ENCODE results near the gene CLIC4.

The CLIC4 gene

GRCh38 chr1:24825174-24825573, 79.9 kb downstream of the CLIC4 start:
- DNase-seq: peak; percentile 35

DNA sequence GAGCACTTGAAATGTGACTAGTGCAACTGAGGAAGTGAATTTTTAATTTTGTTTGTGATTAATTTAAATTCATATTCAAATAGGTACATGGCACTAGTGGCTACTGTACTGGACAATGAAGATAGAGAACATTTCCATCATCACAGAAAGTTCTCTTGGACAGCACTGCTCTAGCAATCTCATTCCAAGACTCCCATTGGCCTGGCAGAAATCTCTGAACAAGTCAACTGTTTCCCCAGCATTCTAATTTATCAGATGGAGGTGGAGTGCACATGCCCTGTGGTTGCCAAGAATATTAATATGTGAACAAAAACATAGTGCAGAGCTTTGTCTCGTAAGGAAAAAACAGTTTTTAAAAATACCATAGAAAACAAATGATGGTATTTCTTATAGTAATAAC, 81.3 kb downstream of the CLIC4 start:
- no peak for DNase-seq

DNA sequence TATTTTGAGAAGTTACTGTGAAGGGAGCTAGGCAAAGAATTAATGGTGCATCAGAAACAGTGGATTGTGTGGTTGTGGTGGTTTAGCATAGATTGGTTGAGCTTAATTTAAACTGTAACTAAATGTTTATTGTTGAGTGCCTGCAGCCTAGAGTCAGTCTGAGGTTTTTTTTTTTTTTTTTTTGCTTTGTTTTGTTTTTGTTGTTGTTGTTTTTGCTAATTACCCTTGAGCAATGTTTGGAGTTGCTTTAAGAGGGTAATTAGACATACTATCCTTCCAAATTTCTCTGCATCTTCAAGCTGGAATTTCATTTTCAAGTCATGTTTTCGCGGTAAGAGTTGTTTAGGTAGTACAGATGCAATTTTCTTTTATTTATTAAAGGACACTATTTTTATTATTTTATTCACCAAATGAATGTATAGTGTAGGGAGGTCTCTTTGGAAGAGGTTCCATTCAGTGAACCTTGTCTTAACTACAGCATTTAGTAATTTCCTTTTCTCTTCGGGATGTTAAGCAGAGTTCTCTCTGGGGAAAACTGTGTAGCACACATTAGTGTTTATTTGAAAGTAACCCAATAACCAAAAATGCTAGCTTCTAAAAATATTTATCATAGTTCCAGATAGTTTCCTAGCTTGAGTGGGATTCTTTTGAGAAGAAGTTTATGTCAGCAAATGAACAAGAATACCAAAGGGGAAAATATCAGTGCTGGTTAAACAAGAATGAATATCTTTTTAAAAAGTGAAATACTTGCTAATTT, 82.3 kb downstream of the CLIC4 start:
- peak; percentile 41 for DNase-seq

DNA sequence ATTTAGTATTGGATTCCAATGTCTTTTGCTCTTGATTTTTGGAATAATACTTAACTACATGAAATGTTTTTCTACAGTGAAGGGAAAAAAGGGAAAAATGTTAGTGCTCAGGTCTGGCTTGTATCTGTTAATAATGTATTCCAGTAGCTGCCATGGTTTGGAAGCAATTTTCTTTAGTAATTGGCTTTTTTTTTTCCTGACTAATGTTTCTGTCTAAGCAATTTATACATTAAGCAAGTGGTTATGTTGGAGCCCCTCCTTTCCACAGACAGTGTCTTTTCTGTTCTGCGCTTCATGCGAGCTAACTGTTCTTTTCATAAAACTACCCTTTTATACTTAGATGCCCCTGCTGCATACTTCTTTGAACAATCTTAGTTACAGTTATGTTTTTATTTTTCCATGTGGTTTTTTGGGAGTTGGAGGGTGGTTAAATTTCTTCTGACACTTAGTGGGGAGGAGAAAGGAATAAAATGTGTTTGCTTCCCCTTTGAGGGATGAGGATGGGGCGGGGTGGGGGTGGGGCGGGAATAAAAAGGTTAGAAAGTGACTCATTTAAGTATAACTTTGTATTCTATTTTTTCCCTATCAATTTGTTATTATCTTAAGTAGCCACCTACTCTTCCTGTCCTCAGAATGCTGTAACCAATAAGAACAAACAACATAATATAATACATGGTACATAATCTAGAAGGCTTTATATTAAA, 83.1 kb downstream of the CLIC4 start:
- DNase-seq: peak; percentile 66

- DNase-seq: peak; percentile 95
These were observed 83.6 kb downstream of the CLIC4 start for GRCh38 chr1:24828887-24829192.

DNA sequence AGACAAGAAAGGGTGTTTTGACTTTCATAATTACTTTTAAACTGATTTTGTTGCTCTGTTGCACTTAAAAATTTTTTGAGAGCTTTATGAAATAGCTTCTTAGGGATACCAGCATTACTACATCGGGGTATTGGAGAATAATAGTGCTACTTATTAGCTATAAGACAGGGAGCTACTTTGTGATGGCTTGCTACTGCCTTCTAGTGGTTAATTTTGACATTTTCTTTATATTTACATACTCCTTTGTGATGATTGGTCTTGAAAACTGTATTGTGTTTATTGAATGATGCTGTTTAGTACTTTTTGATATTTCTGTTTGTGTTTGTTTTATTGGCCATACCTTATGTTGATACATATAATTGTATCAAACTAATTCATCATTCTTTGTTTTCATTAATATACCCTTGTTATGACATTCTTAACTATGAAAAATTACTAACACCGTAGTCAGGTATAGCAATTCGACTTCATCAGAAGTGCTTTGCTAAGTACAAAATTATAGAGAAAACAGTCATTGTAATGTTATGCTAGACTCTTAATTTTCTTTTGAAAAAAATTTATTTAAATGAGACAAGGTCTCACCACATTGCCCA, 85.5 kb downstream of the CLIC4 start:
- DNase-seq: peak; percentile 61

GRCh38 chr1:24841593-24841992, 96.3 kb downstream of the CLIC4 start:
- no peak for DNase-seq

- no peak for DNase-seq
These were observed 101.4 kb downstream of the CLIC4 start for GRCh38 chr1:24846671-24847070.

DNA sequence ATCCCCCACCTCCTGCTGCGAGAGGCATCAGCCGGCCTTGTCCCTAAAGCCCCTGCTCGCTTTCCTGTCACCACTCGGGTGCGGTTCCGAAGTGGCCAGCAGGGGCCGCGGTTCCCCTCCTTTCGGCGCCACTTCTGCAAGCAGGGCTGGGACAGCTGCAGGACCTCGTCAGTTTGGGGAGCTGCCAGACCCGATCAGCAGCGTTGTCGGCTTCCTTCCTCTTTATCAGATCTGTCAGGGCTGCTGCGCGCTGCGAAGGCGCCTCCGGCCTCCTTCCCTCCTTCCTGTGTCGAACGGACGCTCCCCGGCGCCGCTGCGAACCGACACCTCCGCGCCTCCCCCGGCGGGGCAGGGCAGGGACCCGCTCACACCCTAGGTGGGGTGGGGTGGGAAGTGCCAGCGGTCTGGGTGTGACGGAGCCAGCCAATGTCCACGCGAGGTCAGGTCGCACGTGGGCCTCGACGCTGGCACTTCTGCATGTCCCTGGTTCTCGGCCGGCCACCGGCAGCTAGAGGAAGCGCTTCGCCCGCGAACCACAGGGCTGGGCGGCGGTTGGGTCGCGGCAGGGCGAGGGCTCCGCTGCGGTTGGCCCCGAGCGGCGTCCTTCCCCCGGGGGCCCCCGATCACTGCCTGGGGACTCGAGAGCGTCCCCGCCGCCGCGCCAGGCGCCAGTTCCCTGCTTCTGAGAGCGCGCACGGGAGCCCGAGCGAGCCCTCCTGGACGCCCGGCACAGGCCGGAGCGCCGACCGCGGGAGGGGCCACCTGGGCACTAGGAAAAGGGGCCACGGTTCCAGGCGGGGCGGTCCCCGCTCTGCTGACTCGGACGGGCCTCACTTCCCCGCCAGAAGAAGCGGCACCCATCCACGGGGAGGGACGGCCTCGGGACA, 103.0 kb downstream of the CLIC4 start:
- DNase-seq: peak; percentile 81

- no peak for DNase-seq
These were observed 104.5 kb downstream of the CLIC4 start for GRCh38 chr1:24849672-24850295.

DNA sequence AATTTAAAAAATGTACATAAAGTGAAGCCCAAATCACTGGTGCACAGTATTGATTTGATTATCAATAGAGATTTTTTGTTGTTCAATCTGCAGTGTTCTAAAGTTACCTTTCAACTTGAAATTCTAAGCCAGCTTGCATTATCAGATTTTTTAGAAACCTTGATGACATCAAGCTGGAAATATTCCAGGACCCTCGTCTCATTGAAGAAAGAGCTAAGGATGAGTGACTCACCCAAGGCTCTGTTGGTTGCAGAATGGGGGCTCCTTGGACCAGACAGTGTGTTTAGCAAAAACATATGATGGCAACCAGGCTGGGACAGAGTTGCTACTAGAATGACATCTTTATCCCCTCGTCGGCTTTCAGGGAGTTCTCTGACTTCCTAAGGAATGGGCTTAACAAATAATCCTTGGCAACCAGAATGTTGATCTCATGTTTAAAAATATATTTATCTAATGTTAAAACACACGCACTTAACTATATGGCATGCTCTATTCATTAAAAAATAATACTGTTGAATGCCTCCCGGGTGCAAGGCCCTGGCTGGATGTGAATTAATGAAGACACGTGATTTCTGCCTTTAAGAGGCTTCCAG, 105.2 kb downstream of the CLIC4 start:
- no peak for DNase-seq

- DNase-seq: no peak
These were observed 108.4 kb downstream of the CLIC4 start for GRCh38 chr1:24853649-24854048.

GRCh38 chr1:24855474-24855873, 110.2 kb downstream of the CLIC4 start:
- DNase-seq: no peak

- no peak for DNase-seq
These were observed 111.7 kb downstream of the CLIC4 start for GRCh38 chr1:24856787-24857506.

- DNase-seq: no peak
These were observed 112.4 kb downstream of the CLIC4 start for GRCh38 chr1:24857507-24858133.

DNA sequence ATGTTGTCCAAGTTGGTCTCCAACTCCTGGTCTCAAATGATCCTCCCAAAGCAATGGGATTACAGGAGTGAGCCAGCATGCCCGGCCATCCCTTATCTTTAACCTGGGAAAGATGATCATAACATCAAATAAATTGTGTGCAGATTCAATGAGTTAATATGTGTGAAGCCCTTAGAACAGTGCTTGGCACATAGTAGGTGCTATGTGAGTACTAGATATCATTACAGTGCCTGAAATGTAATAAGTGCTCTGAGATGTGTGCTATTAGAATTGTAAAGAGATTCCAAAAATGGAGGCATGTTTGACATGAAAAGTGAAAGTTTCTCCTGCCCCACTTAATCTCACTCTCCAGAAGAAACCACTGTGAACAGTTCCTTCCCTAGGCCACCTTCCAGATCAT, 113.0 kb downstream of the CLIC4 start:
- no peak for DNase-seq

GRCh38 chr1:24859063-24860010, 114.1 kb downstream of the CLIC4 start:
- no peak for DNase-seq

DNA sequence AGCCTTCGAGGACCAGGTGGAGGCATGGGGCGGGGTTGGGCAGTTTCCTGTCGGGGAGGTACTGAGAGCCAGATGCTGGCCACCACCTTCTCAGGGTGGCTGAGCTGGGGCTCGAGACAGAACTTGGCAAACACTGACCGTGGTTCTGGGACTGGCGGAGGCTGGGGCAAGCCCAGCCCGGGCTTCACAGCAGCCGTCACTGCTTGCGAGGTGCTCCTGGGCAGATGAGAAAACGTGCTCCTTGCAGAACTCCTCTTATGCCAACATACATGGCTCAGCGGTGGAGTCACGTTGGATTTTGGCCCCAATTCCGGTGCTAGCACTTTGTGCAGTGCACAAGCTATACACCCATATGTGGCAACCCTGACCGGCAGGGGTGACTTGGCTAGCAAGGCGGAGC, 115.6 kb downstream of the CLIC4 start:
- no peak for DNase-seq

- DNase-seq: peak; percentile 45
These were observed 116.8 kb downstream of the CLIC4 start for GRCh38 chr1:24861821-24862727.

Measured in NCI-H69 (cell line).